Endothelial cell of umbilical vein (primary cell): Measurements from ENCODE around the gene SDR39U1.

ENCODE experiments used
- EZH2 ChIP-seq: IDR thresholded peaks from 2 replicates; pipeline ENCODE4 v1.6.1; 2012; ENCODE audit warnings: borderline replicate concordance, low read depth, mild to moderate bottlenecking, moderate library complexity, low read length, inconsistent platforms; ENCODE audit not compliant: severe bottlenecking
- FOS ChIP-seq: IDR thresholded peaks from 2 replicates; pipeline ENCODE4 v1.6.1; 2011; ENCODE audit warnings: mild to moderate bottlenecking, low read length, moderate library complexity, borderline replicate concordance; ENCODE audit not compliant: insufficient read depth
- JUN ChIP-seq: IDR thresholded peaks from 2 replicates; pipeline ENCODE4 v1.6.1; 2011; ENCODE audit warnings: borderline replicate concordance, low read depth; ENCODE audit not compliant: insufficient read length, insufficient read depth
- MYC ChIP-seq: IDR thresholded peaks from one replicate; pipeline ENCODE4 v1.6.1; 2011; ENCODE audit warnings: mild to moderate bottlenecking, low read depth, low read length
- POLR2A ChIP-seq: IDR thresholded peaks from 2 replicates; pipeline ENCODE4 v1.6.1; 2012; ENCODE audit warnings: low read depth, mild to moderate bottlenecking, control low read depth, low read length
- POLR2AphosphoS5 ChIP-seq: IDR thresholded peaks from 2 replicates; pipeline ENCODE4 v1.6.1; 2012; ENCODE audit warnings: low read depth, mild to moderate bottlenecking, control low read depth, low read length, moderate library complexity; ENCODE audit not compliant: insufficient read depth
- TF ChIP-seq, protein P1 (sequence below): IDR thresholded peaks from 2 replicates; pipeline ENCODE4 v1.6.1; 2011; ENCODE audit not compliant: insufficient read depth, insufficient read length
- TF ChIP-seq, protein P2 (sequence below), 2 donors: IDR thresholded peaks; 1 replicate in 1 of 2; 2 replicates in 1 of 2; pipeline ENCODE4 v1.5.1; 2011; ENCODE audit warnings: low read length in 2 of 2, mild to moderate bottlenecking in 2 of 2, moderate library complexity in 2 of 2, control low read depth in 1 of 2, inconsistent platforms in 1 of 2, low read depth in 1 of 2; ENCODE audit not compliant: insufficient read depth in 1 of 2; ENCODE audit errors: extremely low read depth in 1 of 2

DNA sequence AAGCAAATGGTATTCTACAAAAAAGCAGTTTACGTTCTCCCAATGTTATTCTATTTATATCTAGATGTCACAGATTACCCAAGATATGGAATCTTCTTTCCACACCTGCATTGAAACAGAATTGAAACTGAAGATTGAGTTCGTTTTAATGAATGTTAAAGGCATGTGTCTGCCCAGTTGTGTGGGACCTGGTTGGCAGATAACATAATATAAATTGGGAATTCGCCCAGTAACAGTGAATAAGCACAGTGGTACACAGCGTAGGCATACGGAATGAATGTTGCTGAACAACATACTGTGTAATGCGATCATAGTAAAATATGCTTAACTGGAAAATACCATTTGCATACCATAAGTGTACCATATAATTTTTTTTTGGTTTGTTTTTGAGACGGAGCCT lies 8.5 kb downstream of the SDR39U1 start:
- TF ChIP-seq, protein P1, sequence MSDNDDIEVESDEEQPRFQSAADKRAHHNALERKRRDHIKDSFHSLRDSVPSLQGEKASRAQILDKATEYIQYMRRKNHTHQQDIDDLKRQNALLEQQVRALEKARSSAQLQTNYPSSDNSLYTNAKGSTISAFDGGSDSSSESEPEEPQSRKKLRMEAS, result no peak
- TF ChIP-seq FOS, result no peak
- TF ChIP-seq, protein P2, sequence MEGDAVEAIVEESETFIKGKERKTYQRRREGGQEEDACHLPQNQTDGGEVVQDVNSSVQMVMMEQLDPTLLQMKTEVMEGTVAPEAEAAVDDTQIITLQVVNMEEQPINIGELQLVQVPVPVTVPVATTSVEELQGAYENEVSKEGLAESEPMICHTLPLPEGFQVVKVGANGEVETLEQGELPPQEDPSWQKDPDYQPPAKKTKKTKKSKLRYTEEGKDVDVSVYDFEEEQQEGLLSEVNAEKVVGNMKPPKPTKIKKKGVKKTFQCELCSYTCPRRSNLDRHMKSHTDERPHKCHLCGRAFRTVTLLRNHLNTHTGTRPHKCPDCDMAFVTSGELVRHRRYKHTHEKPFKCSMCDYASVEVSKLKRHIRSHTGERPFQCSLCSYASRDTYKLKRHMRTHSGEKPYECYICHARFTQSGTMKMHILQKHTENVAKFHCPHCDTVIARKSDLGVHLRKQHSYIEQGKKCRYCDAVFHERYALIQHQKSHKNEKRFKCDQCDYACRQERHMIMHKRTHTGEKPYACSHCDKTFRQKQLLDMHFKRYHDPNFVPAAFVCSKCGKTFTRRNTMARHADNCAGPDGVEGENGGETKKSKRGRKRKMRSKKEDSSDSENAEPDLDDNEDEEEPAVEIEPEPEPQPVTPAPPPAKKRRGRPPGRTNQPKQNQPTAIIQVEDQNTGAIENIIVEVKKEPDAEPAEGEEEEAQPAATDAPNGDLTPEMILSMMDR (IDR thresholded peaks at IDR 0.05; ENCODE audit: extremely low read depth in 1 of 2, insufficient read depth in 1 of 2, low read depth in 1 of 2, low read length in 2 of 2), result no peak
- no peak for TF ChIP-seq POLR2AphosphoS5
- TF ChIP-seq POLR2A, result no peak
- TF ChIP-seq JUN, result no peak
- no peak for TF ChIP-seq EZH2
- no peak for TF ChIP-seq MYC
